AG08395 (cell line): ENCODE measurements around the gene ZBTB47.

Experiments
- DNase-seq: peaks from one replicate; pipeline ENCODE4 v3.0.0; 2012; ENCODE audit warnings: mixed read lengths, low spot score

Gene ZBTB47

DNA sequence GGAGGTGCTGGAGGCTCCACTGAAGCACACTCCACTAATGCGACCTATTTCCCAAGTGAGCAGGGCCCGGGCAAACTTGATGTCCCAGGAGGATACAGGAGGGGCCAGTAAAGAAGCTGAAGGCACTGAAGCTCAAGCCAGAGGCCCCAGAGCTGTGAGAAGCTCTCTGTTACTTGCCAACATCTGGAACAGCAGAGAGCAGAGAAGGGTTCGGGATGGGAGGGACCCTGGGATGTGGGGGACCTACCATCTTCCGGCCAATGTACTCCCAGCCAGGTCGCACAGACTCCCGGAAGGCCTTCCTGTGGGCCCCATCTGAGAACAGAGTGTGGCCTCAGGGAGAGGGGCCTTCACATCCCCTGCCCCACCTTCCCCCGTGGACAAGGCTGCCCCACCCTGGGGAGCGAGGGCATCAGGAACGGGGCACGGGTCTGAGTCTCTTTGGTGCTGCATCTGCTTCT, 46.0 kb downstream of the ZBTB47 start:
- DNase-seq, result no peak

DNA sequence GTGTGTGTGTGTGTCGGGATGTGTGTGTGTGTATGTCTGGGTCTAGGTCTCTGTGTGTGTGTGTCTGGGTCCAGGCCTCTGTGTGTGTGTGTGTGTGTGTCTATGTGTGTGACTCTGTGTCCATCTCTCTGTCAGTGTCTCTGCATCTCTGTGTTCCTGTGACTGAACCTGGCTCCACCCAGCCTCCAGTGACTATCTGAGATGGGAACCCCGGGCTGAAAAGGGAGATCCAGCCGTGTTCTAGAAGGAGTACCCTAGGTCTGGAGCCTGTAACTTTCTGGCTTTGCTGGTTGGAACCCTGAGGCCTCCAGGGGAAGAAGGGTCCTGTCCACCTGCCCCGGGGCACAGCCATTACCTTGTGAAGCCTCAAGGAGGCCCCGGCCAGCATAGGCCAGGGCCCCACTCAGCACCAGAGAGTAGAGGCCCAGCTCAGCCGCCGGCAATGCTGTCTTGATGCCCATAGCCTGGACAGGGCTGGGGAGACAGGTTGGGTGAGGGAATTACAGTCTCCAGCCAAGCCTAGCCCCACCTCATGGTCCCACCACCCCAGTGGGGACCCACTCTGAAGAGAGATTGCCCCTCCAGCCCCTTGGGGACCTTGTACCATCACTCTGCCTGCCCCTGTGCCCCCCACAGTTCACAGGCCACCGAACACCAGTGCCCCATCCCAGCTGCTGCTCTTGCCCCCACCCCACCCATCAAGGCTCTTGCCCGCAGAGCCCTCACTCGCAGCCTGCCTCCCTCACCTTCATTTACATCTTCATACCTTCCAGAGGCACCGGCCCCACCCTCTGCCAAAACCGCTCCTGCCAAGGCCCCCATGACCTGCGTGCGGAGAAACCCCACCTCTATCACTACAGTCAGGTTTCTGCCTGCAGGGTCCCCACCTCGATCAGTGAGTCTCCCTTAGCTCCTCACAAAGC, 47.1 kb downstream of the ZBTB47 start:
- no peak for DNase-seq

DNA sequence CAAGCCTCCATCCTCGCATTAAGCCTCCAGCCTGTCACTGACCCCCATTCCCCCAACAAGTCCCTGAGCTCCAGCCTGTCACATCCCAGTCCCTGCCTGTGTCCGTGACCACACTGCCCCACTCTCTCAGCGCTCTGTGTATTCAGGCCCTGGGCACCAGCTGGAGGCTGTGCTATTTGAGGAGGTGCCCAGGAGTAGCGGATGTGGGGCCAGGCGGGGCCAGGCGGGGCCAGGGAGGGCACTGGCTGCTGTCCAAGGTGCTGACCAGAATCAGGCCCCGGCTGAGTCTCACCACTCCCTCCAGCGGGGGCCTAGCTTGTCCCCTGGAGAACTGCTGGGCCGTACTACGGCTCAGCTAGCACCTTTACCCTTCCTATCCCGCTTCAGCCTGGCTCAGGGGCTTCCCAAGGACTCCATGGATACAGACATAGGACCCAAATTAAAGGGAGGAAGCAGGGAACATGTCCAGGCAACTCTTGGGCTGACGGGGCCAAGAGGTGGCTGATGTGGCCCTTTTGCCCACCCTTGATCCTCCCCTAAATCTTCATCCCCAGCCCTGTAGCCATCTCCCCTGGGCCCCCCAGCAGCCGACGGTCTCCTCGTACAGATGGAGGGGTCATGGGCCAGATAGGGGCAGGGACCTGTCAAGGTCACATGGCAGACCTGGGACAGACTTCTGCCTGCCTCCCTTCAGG, 48.0 kb downstream of the ZBTB47 start:
- DNase-seq, result peak; percentile 80

DNA sequence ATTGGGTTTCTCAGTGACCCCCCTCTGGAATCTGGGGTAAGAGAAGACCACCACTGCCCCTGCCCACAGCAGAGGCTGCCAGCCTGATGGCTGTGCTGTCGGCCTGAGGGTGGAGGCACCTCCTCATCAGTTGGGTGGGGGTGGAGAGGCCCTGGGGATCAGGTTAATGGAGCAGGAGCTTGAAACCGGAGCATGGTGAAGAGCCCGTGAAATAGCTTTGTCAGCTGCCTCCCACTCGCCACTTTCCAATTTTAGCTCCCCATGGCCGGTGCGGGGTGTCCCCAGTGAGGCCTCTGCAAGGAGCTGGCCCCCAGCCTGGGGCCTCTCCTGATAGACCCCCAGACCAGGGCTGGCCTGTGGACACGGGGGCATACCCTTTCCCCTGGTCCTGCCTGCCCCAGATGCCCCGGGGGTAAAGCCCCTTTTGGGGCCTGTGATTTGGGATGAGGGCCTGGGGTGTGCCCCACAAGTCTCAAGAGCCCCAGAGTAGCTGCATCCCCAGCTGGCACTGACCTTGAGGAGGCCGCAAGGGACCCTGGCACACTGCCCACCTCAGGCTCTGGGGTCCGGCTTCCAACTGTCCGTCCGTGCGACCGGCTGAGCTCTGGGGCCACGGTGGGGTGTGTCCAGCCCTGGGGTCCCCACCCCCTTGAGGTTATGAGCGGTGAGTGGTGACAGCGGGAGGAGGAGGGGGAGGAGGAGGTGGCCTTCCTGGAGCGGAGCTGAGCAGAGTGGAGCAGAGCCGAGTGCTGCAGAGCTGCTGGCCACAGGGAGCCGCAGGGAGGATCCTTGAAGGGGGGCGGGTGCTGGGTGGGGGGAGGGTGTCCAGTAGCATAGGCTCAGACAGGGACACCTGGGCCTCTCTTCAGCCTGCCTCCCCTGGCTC, 48.8 kb downstream of the ZBTB47 start, which contains the start of gene HHATL:
HHATL (minus strand) TSS at position 733 of the 886 bp plus-strand sequence. CDS start 1,972 bp downstream, outside the sequence.
- no peak for DNase-seq

DNA sequence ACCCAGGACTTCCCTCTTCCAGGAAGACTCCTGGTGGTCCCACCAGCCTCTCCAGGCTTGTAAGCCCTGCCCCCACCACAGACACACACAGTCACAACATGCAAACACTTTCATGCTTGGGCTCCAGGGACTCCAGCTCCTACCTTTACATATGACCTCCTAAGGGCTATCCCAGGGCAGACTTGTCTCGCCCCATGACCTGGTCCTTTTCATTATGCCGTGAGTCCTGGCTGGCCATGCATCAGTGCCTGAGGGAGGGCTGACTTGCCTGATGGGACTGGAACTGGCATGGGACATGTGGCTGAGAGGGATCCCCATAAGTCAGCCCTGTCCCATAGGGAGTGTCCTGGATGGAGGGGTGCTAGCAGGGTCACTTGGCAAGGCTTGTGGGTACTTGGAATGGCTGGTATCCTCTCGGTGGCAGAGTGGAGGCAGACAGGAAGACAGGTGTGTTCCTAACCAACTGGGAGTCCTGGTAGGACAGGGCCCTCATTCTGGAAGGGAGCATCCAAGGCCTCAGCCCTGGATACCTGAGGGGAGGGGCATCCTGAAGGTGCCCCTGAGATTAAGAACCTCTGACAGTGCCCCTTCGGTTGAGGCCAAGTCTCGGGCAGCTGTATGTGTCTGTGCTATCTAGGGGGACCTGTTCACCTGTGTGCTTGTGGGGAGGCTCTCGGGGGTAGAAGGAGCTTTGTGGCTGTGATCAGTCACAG, 49.6 kb downstream of the ZBTB47 start:
- no peak for DNase-seq

DNA sequence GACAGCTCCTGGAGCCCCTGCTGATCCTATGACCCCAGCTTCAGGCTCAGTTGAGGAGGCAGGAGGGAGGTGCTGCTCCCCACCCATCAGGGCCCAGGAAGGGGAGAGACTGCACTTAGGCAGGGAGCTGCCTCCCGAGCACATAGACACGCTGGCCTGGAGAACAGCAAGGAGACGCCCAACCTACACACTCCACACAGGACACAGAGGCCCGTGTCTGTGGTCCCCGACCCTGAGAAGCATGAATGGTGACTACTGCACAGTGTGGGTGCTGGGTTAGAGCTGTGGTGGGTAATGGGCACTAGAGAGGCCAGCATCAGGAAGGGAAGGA, 50.2 kb downstream of the ZBTB47 start:
- no peak for DNase-seq

DNA sequence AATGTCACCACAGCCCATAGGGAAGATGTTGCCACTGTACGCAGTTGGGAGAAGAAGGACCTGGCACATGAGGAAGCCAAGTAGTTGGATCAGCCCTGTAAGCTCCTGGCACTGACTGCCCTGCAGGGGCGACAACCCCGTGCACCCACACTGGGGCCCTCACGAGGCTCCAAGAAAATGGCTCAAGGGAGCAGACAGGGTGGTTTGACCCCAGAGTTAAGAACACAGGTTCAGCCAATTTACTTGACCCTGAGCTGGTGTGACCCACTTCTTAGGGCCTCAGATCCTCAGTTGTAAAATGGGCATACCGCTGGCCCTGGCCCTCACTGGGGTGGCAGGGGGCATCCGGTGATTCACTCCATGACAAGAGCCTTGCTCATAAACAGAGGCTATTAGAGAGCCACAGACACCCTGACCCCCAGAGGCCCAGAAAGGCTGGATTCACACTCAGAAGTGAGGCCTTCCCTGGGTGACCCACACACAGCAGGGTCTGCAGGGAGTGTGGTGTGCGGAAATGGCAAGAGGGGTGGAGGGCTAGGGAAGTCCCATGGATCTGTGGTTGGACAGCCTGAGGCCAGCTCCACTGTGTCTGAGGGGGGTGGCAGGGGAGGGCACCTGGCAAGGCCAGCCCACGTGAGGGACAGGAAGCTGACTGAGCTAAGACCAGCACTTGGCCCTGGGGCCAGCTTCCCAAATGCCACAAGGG, 50.8 kb downstream of the ZBTB47 start:
- no peak for DNase-seq

DNA sequence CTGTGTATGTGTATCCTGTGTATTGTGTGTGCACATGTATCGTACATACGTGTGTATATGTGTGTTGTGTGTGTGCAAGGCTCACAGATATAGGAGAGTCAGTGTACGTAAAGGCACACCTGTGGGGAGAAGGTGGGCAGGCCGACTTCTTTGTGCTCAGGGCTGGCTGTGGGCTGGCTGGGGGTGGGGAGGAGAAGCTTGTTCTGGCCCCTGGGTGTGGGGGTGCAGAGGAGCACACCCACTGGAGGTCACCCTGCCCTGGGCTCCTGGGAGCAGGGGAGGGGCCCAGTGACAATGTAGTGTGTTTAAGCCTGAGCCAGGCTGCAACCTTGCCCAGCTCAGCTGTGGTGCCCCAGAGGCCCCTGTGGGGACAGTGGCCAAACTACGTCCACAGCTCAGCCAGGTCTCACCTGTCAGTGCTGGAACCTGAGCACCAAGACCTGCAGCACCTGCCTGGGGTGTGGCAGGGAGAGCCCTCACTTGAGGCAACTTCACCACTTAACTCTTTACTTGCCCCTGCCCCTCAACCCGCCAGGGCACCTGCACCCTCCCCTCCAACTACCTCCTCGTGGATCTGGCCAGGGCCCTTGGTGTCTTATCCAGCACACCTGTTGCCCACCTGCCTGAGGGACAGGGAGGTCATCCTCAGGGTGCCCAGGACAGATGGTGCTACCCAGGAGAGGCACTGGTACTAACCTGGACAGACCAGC, 51.7 kb downstream of the ZBTB47 start:
- no peak for DNase-seq

DNA sequence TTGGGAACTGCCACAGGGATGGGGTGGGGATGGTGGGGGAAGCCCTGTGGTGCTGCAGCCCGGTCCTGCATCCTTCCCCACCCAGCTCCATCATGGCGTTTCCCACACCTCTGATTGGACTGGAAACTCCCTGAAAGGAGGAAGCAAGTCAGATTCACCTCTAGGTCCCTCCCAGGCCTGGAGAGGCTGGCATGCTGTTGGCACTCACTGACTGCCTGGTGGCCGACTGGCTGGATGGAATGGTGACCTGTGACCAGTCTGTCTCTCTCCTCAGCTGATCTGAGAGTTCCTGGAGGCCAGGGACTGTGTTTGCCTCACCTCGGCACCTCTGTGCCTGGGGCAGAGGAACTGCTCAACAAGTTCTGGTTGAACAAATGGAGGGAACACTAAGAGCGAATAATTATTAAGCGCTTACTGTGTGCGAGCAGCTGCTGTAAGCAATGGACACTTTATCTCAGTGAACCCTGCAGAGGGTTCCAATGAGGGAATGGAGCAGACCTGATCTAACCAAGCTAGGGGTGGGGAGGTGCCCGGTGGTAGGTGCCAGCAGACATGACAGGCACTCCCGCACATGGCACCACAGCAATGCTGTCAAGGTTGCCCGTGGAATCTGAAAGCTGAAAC, 52.6 kb downstream of the ZBTB47 start:
- DNase-seq, result no peak

DNA sequence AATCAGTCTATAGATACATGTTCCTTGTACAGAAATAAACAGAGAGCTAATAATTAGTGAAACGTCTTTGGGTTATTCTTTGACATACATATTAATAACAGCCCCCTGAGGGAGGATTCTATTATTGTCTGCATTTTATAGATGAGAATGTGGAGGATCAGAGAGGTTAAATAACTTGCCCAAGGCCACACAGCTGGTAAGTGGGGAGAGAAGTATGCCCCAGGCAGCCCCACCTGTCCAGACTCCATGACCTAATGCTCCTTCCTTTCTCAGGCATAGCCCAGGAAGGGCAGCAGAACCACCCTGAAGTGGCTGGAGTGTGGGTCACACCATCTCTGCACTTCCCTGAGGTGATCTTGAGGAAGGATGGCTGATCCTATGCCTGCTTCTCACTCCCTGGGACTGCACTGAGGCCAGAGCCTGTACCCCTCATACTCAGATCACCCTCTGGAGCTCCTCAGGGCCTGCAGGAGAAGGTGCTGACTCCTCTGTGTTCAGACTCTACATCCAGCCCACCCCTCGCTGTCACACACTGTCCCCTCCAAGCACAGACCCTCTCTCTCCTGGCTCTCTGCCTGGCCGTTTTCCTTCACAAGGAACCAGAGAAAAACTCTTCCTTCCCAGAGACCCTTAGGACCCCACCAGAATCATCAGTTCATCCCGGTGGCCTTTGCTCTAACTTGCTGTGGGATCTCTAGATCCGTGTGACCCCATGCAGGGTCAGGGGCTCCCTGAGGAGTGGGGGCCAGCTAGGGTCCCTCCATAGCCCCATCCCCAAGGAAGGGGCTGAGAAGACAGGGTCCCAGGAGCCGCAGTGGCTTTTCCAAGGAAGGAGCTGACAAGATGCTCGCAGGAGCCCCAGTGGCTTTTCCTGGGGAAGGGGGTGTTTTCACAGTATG, 53.5 kb downstream of the ZBTB47 start:
- no peak for DNase-seq

DNA sequence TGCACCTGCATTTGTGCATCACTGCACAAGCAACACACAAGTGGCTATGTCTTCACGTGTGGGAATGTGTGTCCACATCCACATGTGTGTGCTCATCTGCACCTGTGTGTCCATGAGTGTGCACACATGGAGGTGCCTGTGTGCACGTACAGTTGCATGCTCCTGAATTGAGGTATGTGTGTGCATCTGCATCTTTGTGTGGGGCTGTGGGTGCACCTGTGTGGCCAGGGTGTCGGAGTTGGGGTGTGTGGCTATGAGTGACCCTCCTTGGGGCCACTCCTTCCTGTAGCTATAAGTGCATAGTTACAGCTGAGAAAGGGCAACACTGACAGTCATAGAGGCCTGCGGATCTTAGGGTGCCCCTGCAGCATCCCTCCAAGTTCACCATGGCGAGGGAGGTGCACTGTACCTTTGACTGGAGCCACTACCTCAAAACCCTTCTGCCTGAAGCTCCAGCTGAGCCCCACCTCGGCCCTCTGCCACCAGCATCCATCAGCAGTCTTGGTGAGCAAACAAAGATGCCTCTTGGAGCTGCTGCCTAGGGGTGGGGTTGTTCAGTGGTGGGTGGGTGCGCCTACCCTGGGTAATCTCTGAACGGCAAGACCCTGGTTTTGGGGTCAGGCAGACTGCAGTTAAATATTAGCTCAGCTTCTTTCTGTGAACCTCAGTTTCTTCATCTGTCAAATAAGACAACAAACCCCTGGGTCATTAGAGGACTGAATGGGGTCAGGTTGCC, 54.3 kb downstream of the ZBTB47 start:
- DNase-seq, result no peak

DNA sequence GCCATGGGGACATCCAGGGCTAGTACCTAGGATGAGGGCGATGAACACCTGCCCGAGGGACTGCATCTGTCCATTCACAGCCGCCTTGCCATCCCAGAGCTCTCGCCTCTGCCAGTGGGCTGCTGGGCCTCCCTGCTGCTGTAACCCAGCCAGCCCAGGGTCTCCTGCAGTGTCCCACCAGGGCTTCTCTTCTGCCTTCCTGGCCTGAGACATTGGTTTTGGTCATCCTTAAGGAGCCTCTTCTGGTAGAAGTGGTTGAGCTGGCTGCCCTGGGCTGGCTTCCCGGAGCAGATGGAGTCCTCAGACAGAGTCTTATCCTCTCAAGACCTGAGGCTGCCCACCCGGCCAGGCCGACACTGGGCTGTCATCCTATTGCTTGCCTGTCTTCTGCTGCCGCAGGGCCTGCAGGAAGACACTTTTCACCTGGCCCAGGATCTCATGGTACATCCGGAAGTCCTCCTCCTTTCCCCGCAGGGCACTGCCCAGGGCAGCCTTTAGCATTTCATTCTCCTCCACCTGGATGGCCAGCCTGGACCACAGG, 55.2 kb downstream of the ZBTB47 start:
- DNase-seq, result no peak

DNA sequence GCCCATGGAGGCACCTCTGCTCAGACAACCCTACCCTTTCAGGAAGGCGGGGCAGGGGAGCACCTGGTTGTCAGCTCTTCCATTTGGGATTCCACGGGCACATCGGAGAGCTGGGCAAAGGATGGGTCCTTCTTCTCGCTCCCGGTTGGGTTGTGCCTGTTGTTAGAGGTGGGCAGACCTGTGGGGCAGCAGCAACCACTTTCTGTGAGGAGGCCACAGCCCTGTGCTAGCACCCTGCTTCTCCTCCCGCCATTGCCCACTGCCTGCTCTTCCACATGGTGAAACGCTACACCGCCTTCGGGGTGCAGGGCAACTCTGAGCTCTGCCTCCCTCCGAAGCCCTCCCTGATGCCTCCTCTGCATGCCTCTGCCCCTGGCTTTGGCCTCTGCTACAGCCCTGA, 56.1 kb downstream of the ZBTB47 start:
- DNase-seq, result no peak

DNA sequence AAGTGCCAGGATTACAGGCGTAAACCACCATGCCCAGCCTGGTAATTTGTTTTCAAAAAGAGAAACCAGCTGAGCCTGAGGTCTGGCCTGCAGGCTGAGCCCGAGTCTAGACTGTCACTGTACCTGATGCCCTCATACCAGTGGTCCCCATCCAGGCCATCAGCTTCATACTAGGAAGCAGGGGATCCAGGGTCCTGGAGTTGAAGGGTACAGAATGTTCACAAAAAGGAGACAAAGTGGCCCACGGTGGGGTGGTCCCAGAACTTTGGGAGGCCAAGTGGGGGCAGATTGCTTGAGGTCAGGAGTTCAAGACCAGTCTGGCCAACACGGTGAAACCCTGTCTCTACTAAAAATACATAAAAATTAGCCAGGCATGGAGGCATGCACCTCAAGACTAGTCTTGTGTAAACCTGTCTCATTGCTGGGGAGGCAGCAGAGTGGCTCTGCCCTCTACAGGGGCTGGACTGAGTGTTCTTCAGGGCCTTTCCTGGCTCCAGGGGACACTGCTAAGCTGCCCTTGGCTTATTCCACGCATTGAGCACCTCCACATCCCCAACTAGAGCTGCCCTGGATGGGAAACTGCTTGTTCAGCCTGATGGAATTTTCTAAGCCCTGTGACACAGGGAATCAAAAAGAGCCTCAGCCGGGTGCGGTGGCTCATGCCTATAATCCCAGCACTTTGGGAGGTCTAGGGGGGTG, 57.0 kb downstream of the ZBTB47 start:
- no peak for DNase-seq

DNA sequence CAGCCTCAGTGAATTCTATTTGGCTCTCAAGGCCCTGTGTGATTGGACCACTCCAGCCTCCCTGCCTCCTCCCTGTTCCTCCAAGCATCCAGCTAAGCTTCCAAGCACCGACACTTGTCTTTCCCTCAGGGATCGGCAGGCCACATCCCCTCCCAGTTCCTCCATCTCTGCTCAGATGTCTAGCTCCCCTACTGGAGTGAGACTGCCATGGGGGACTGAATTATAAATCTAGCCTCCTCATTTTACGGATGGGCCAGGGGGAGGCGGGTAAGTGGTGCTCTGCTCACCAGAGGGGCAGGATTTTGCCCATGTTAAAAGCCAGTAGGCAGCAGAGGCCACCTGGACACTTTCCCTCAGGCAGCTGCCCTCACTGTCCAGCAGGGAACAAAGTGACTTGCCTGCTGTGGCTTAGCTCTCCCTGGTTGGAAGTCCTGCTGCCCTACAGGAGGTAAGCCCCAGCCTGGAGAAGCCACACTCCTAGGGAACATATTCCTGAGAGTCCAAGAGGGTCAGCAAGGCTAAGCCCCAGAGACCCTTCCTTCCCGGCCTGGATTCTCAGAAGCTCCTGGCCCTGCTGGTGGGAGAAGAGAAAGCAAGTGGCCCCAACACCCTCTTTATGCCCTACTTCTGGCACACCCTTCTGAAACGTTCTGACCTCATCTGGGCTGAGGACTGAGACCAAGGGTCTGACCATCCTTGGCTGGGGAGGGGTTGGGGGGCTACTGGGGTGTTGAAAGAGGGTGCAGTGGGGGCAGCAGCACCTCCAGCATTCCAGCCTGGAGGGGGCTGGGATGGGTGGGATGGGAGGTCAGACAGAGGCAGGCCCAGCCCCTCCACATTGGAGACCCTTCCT, 58.2 kb downstream of the ZBTB47 start:
- DNase-seq, result no peak

DNA sequence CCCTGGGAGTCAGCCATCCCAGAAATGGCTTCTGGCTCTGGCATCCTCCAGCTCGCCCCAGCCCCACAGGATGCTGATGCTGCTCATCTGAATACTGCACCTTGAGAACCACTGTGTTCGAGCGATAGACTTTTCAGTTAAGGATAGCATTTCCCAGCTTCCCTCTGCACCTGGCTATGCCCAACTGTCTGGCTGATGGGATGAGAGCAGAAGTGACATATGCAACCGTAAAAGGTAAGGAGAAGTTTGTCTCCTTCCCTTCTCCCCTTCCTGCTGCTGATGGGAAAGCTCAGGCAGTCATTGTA, 58.8 kb downstream of the ZBTB47 start:
- DNase-seq, result no peak
